ENCODE measurements around the gene SIRT5. TPM values are rescaled to one million over a fixed set of nuclear protein-coding genes. Genes with fewer than 3 reads are reported as not detected.

Gene SIRT5
- polyA plus RNA-seq, 5 donors: 13.6 to 20.3 (median 17.9) TPM

DNA sequence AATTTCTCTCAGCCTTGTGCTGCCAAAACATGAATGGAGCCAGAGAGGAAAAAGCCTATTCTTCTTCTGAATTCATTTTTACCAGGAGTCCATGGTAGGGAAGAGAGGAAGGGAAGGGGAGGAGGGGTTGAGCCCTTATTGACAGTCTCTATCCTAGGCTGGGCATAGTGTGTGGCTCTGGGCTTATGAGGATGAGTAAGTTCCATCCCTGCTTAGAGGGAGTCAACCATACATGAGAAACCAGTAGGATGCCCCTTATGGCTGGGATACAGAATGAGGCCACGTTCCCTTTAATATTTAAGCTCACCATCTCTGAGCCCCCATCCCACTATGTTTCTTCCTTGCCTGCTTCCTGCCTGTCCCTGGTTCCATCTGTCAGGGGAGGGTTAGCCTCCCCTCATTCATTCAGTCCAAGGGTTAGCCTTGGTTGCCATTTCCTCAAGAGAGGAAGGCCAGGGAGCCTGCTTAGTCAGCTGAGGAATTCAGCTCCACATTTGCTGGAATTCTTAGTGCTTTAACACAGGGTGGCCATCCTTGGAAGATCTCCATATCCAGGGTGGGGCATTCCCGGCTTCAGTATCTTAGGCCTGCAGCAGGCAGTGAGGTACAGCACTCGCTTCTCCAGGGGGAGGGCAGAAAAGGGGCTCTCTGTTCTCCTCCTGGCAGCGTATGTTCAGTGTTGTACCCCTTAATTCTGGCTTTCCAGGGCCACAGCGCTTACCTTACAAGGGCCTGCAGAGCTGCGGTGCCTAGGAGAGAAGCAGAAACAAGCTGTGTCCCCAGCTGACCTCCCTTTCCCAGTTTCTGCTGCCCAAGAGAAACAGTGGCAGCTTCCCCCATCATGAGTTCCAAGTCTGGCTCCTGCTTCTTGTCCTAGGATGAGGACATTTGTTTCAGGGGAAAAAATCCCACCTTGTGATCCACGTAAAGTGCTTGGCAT, 12.5 kb downstream of the SIRT5 start:
- no peak for DNase-seq

GRCh38 chr6:13589801-13590200, 15.4 kb downstream of the SIRT5 start:
- no peak for DNase-seq

- no peak for DNase-seq
These were observed 16.3 kb downstream of the SIRT5 start for GRCh38 chr6:13590574-13591153.

GRCh38 chr6:13591205-13591921, 17.0 kb downstream of the SIRT5 start:
- DNase-seq: no peak

DNA sequence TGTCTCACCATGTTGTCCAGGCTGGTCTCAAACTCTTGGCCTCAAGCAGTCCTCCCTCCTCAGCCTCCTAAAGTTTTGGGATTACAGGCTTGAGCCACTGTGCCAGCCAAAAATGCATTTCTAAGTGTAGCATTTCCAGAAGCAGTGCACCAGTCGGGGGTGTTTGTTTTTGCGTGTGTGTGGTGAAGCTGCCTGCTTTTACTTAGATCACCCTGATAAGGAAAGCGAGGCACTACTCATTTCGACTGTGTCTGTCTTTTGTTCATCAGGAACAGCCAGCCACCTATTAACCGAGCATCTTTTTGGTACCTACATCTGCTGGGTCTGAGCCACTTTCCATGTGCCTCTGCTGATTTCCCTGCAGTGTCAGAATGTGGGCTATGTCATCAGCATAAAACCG, 18.7 kb downstream of the SIRT5 start:
- no peak for DNase-seq

GRCh38 chr6:13593720-13594119, 19.3 kb downstream of the SIRT5 start:
- no peak for DNase-seq

DNA sequence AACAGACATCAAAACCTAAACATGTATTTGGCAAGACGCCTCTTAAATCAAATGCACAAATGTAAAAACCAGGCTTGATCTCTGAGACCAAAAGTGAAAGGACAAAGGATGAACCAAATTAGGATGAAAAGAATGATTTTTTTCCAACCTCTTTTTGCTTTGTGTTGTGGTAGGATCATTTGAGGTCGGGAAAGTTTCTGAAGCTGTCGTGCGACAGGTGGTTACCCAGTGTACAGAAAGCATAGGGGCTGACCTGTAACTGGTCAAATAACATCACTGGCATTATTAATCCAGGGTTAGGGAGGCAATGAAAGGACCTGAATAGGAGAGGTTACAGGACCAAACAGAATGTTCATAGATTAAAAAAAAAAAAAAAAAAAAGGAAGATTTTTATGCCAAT, 22.7 kb downstream of the SIRT5 start:
- DNase-seq: no peak

GRCh38 chr6:13600036-13600435, 25.6 kb downstream of the SIRT5 start:
- no peak for DNase-seq

- no peak for DNase-seq
These were observed 29.7 kb downstream of the SIRT5 start for GRCh38 chr6:13604135-13604534.

- no peak for DNase-seq
These were observed 30.4 kb downstream of the SIRT5 start for GRCh38 chr6:13604546-13605416.

- DNase-seq: no peak
These were observed 31.2 kb downstream of the SIRT5 start for GRCh38 chr6:13605634-13606033.

DNA sequence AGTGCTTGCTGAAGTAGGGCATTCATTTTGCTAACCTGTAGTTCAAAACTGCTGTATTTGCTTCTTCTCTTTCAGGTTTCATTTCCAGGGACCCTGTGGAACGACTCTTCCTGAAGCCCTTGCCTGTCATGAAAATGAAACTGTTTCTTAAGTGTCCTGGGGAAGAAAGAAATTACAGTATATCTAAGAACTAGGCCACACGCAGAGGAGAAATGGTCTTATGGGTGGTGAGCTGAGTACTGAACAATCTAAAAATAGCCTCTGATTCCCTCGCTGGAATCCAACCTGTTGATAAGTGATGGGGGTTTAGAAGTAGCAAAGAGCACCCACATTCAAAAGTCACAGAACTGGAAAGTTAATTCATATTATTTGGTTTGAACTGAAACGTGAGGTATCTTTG, 37.3 kb downstream of the SIRT5 start:
- DNase-seq: no peak

GRCh38 chr6:13613029-13613594, 38.7 kb downstream of the SIRT5 start:
- no peak for DNase-seq

- no peak for DNase-seq
These were observed 39.9 kb downstream of the SIRT5 start for GRCh38 chr6:13614126-13614925.

GRCh38 chr6:13614926-13615791, 40.8 kb downstream of the SIRT5 start, which contains the start of gene NOL7:
Gene NOL7, plus strand, starts transcription at chr6:13615335. Its CDS starts 24 bp downstream, at chr6:13615359.
- peak; percentile 98 to 99 for DNase-seq

GRCh38 chr6:13615792-13616120, 41.4 kb downstream of the SIRT5 start:
- DNase-seq: no peak

GRCh38 chr6:13617066-13617465, 42.7 kb downstream of the SIRT5 start:
- no peak for DNase-seq

- no peak for DNase-seq
These were observed 50.5 kb downstream of the SIRT5 start for GRCh38 chr6:13624871-13625288.

DNA sequence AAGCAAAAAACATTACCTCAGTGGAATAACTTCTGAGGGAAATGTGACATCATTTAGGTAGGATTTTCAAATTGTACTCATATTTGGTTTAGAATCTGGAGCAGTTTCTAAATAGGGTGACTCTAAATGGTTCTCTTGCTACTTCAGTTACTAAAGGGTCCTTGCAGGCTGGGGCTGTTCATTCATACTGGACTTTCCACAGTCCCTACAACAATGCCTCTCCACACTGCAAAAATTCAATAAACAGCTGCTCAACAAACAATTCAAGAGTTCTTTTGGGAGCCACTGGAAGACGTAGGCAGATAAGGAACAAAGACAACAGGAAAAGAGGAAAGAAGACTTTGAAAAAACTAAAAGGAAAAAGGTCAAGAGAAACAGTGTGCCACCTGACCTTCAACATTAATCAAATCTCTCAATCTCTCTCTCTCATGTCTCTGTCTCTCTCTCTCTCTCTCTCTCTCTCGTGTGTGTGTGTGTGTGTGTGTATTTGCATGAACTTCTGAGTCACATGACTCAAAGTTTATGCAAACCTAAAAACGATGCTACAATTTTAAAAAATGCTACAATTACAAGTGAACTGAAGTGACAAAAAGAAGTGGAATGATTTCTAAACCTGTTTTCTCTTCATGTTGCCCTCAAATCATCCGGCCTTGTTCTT, 55.2 kb downstream of the SIRT5 start:
- DNase-seq: no peak
